Fibroblast of gingiva (primary cell): ENCODE measurements around the gene TFB1M.

Experiments
- DNase-seq: peaks from one replicate; pipeline ENCODE4 v3.0.0-alpha.2; 2011; ENCODE audit warnings: low read depth

The TFB1M gene

DNA sequence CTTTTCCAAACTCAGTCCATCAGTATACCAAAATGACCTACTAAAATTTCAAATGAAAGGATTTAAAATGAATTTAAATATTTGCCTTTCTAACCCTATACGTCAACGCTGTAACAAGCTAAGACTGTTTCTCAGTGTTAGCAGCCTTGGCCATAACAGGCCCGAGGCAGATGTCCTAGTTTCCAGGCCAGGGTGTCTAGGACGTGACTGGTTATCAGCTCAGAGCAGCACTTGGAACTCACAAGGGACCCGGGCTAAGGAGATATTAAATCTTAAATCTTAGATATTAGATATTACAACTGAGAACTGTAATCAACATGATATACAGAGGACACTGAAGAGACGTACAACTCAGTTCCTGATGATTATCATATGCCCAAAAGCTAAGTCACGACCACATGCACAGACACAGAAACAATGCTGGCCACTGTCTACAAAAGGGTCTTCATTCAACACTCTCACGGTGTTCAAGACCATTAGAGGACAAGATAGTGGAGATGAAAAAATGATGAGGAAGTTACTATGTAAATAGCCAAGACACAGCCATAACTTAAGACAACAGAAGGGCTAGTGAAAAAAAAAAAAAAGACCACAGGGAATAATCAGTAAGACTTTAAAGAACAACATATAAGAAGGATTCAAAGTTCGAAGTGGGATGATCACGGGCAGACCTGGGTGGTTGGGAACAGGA, 50.8 kb downstream of the TFB1M start, which contains the start of gene CLDN20:
Gene CLDN20 (plus strand): TSS at position 641 of the 691 bp plus-strand sequence. CDS start 11,707 bp downstream, outside the sequence.
- no peak for DNase-seq

DNA sequence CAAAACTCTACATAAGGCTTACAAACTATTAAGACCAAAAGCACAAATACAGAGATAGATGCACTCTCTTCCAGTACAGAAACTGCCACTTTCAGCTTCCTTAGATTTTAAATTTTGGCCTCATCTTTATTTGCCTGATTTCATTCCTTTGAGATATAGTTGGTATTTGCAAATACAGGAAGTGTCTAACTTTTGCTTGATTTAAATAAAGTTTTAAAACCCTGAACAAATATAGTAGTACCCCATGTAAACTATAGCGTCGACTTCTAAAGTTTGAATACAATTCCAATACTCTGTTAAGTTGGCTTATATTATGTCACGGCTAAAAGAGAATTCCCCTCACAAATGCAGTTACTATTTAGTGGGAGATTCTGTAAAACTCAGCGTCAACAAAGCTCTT, 51.6 kb downstream of the TFB1M start:
- no peak for DNase-seq

GRCh38 chr6:155261111-155261900, 53.0 kb downstream of the TFB1M start:
- DNase-seq: no peak

DNA sequence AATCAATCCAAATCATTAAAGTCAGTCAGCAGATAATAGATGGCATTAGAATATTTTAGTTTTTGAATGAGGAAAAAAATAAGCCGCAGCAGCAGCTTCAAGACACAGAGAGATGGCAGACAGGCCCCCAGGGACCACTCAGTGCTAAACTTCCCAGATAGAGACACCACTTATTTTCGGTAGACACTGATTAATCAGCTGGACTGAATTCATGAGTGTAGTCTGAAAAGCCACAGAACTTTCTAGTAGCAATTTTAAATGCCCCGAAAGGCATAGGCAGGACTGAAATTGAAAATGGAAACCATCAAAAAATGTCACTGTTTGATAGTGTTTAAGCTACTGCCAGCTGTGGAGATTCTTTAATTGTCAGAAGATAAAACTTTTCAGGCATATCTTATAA, 53.6 kb downstream of the TFB1M start:
- DNase-seq: no peak

GRCh38 chr6:155259897-155260296, 54.4 kb downstream of the TFB1M start:
- no peak for DNase-seq

GRCh38 chr6:155259204-155259603, 55.1 kb downstream of the TFB1M start:
- no peak for DNase-seq

- DNase-seq: no peak
Measured at GRCh38 chr6:155257796-155258195, 56.5 kb downstream of the TFB1M start.

DNA sequence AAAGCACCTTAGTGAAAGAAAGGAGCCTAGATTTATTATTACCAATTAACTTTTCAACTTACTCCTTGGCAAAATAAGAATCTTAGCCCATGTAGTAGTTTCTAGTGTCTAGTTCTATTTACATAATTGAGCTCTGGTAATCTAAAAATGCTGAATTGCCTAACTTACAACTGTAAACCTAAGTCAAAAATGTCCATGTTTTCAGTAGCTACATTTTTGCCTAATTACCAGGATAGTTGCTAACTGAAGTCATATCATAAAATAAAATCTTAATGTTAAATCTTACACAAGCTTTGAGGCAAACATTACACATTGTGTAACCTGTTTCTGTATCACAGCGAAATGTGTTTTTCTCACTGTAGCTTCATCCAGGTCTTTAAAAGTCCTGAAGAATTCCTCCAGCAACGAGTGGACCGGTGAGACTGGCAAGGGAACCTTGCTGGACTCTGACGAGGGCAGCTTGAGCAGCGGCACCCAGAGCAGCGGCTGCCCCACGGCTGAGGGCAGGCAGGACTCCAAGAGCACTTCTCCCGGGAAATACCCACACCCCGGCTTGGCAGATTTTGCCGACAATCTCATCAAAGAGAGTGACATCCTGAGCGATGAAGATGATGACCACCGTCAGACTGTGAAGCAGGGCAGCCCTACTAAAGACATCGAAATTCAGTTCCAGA, 58.0 kb downstream of the TFB1M start:
- DNase-seq: peak; percentile 34

- DNase-seq: no peak
Measured at GRCh38 chr6:155254139-155254538, 60.1 kb downstream of the TFB1M start.

- DNase-seq: no peak
Measured at GRCh38 chr6:155253337-155253736, 60.9 kb downstream of the TFB1M start.

DNA sequence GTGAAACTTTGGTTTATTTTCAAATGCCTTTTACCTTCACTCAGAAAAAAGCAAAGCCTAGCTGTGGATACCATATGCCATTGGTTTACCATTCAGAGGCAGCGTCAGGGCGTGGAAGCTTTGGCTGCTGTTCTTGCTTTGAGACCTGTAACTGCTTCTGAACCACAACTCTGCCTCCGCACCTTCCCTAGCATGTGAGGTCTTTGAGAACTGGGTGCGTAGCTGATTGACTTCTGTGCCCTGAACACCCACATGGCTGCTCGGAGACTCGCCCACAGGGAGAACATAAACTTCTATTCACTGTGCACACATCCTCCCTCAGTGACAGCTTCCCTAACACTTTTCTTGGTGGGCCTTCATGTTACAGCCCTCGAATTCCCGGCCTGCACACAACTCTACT, 61.7 kb downstream of the TFB1M start:
- no peak for DNase-seq

DNA sequence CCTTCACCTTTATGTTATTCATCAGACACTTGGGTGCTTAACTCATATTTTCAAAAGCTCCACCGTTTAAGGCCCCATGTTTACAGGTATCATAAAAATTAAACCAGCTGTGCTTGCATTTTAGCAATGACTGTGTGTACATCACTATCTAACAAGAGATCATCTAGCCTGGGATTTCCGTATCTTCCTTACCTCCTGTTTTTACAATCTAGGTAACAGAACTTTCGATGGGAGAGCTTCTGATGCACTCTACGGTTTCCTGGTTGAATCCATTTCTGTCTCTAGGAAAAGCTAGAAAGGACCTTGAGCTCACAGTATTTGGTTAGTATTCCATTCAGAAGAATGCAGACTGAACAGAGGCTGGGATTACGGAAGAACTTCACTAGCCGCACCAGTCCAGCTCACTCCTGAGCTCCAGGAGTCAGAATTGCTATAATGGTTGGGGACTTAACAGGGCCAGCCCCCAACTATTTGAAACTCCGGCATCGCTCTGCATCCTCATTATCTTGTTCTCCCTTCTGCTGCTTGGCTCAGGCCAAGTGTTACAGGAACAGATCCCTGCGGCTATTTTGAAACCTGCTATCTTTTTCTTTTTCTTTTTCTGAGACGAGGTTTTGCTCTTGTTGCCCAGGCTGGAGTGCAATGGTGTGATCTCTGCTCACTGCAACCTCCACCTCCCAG, 63.4 kb downstream of the TFB1M start:
- DNase-seq: no peak

DNA sequence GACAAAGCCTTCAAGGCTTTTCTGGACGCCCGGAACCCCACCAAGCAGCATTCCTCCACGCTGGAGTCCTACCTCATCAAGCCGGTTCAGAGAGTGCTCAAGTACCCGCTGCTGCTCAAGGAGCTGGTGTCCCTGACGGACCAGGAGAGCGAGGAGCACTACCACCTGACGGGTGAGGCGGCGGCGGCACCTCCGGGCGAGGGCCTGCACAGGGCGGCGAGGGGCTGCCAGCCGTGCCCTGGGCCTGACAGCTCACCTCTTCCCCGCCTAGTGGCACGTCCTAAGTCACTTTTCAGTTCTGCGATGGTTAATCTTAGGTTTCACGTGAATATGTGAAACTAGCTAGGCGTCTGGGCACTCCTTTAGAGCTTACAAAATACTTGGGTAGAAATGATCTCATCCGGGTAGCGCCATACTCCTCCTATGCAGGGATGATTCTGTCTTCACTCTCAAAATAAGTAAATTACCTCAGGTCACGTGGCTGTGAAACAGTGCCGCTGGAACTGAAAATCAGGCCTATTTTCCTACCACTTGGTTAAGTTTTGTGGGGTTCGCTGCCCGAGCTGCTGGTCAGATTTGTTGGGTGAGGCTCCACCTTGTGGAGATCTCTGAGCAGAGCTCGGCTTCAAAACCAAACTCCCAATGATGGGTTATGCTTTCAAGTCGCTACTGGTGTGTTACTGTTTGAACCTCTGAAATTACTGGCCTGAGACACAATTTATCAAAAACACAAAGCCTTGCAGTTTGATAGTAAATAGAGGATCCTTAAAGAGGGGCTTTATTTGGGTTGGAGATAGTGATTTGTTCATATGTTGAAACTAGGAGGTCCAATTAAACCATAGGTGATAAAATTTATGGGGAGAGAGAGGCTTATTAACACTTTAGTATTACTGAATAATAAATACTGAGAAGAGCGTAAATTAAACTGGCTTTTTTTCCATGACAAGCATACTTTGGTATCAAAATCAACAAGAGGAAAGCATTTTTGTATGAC, 66.0 kb downstream of the TFB1M start:
- peak; percentile 65 for DNase-seq

DNA sequence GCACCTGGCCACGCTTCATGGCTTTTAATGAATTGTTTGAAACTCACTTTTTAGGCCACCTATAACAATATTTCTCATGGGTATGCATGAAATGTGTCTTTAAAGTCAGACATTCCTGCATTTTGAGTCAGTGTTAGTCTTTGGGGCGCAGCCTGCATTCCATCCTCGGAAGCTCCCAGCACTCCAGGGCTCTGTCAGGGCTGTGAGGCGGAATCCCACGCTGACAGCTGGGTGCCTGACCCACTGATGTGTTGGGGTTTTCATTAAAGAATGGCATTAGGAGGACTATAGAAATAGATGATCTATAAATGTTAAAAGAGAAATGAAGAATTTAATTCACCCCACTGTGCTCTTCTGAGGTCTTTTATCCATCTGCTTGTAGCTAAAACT, 66.7 kb downstream of the TFB1M start:
- DNase-seq: no peak

DNA sequence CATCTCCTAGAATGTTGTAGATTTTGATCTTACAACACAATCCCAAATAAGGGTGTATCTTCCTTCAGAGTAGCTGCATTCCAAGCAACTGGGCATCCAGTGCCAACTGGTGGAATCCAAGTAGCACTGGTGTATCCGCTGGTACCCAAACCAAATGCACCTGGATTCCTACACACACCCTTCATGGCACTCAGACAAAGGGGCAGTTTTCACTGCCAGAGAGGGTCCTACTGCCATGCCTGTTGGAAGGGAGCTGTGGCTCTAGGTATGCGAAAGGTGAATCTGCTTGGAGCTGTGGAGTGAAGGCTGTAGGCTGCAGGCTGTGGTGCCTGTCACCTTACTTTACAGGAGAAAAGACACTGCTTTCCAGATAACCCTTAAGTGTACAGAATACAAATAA, 67.5 kb downstream of the TFB1M start:
- no peak for DNase-seq

DNA sequence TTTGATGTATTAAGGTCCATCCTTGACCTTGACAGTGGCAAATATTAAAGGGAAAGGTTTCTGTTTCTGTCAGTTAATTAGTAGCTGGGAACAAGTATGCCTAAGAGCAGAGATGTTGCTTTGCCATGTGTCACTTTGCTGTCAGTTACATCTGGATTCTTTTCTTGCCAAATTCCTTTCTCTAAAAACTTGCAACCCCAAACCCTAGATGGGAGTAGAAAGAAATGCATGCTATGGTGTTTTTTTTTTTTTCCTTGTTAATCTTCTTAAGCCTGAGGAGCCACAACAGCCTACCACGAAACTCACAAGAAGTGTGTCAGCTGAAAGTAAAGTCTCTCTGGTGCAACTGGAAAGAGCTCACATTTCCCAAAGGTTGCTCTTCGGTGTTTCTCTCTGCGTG, 68.5 kb downstream of the TFB1M start:
- DNase-seq: no peak

- no peak for DNase-seq
Measured at GRCh38 chr6:155245193-155245592, 69.1 kb downstream of the TFB1M start.

DNA sequence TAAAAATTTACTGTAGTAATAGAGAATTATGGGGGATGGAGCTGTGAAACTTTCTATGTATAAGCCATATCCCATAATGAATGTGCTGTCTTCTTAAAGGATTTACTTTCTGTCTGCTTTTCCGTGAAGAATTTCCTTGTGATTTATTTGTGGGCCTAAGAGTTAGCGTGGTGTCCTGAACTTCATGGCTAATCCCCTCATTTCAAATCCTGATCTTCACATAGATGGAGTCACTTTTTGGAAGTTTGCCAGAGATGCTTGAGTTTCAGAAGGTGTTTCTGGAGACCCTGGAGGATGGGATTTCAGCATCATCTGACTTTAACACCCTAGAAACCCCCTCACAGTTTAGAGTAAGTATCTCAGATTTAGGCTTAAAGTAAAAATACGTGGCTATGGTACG, 69.8 kb downstream of the TFB1M start:
- no peak for DNase-seq

- DNase-seq: no peak
Measured at GRCh38 chr6:155241966-155242365, 72.3 kb downstream of the TFB1M start.

- no peak for DNase-seq
Measured at GRCh38 chr6:155240905-155241600, 73.2 kb downstream of the TFB1M start.

DNA sequence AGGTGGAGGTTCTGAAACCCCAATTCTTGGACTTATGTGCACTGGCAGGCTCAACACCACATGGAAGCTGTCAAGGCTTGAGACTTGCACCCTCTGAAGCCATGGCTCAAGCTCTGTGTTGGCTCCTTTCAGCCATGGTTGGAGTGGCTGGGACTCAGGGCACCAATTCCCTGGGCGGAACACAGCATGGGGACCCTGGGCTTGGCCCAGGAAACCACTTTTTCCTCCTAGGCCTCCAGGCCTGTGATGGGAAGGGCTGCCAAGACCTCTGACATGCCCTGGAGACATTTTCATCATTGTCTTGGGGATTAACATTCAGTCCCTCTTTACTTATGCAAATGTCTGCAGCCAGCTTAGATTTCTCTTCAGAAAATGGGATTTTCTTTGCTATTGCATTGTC, 76.7 kb downstream of the TFB1M start:
- no peak for DNase-seq
